MCF 10A (cell line): ENCODE results near the gene RMI1. TPM values are rescaled to one million over a fixed set of nuclear protein-coding genes. Genes with fewer than 3 reads are reported as not detected.
A peak's percentile ranks its signal among the peaks of the same experiment; 100 is the strongest.

Experiments
- BruUV-seq: library from RNA; stranded (reverse); fragments of 400-500 nt; replicated peaks from 2 replicates; lab custom pipeline; 2021; lab: Mats Ljungman, UMichigan
- CTCF ChIA-PET: fragments of 300-600 bp; sonication (Branson Sonifier 250); formaldehyde crosslinking; extraction: SDS; loops from one replicate; lab custom pipeline; 2021; ENCODE audit warnings: antibody characterized with exemption, inconsistent platforms; lab: Yijun Ruan, JAX
- POLR2A ChIA-PET: fragments of 300-600, 350-650 bp; sonication (Branson Sonifier 250); formaldehyde crosslinking; extraction: SDS; loops from one replicate; lab custom pipeline; 2020; ENCODE audit warnings: antibody characterized with exemption, inconsistent platforms; lab: Yijun Ruan, JAX
- DNase-seq: peaks from one replicate; pipeline ENCODE4 v3.0.0-alpha.2; 2018; ENCODE audit not compliant: unreplicated experiment
- H3K27ac Mint-ChIP-seq: one replicate; pipeline ENCODE4 v1.8.0; 2022; ENCODE audit warnings: mild to moderate bottlenecking, low read depth, mixed read lengths; ENCODE audit not compliant: unreplicated experiment
- H3K27me3 Mint-ChIP-seq: one replicate; pipeline ENCODE4 v1.8.0; 2022; ENCODE audit warnings: mixed read lengths; ENCODE audit not compliant: insufficient read depth, unreplicated experiment
- H3K36me3 Mint-ChIP-seq: one replicate; pipeline ENCODE4 v1.8.0; 2022; ENCODE audit warnings: mild to moderate bottlenecking, moderate library complexity, mixed read lengths; ENCODE audit not compliant: insufficient read depth, unreplicated experiment
- H3K4me1 Mint-ChIP-seq: one replicate; pipeline ENCODE4 v1.8.0; 2022; ENCODE audit warnings: mixed read lengths; ENCODE audit not compliant: insufficient read depth, unreplicated experiment
- H3K4me3 Mint-ChIP-seq: one replicate; pipeline ENCODE4 v1.8.0; 2022; ENCODE audit warnings: mild to moderate bottlenecking, moderate library complexity, mixed read lengths; ENCODE audit not compliant: unreplicated experiment
- H3K9me3 Mint-ChIP-seq: one replicate; pipeline ENCODE4 v1.8.0; 2022; ENCODE audit warnings: mixed read lengths; ENCODE audit not compliant: unreplicated experiment
- intact Hi-C: fragments of 100-400 bp; cut with micrococcal nuclease; formaldehyde crosslinking; loops from 2 replicates; pipeline ENCODE4 v1.14.1; 2022
- total RNA-seq: library from RNA; stranded (reverse); gene quantifications from 2 replicates; pipeline ENCODE4 v1.2.3, GENCODE V29; 2022
- TF ChIP-seq, protein P1 (sequence below): fragments of 200-600 bp; IDR thresholded peaks from one replicate; pipeline ENCODE4 v1.8.0; 2022; ENCODE audit warnings: antibody characterized with exemption, mild to moderate bottlenecking; ENCODE audit not compliant: unreplicated experiment

RMI1 gene
- total RNA-seq, 1 experiment from 2014 or later = 11.0 TPM

DNA sequence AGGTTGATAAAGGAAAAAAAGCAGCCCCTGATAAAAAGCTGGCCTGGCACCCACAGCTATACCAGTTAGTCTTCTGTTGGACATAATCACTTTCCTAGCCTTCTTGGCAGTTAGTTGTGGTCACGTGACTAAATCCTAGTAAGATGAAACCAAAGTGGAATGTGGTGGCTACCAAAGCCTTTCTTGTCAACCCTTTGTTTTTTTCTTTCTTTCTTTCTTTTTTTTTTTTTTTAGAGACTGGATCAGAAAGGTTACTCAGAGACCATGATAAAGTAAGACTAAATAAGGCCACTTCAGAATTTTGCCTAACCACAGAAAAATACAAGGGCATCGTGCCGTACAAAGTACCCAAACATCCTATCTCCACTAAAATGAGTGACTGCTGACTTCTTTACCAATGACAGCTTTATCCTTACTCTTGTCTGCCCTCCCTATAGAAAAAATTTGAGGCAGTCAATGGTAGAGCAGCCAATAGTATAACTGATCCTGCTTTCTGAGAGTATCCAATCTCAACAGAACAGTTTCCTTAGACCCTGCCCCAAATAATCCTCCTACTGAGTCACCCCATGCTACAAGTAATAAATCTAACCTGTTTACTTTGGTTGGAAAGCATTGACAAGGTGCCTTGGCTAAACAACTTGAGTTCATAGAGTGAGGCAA lies 45.2 kb upstream of the RMI1 start:
- Mint-ChIP-seq H3K4me1 (peaks cover 52% of the 10 kb centered on the region), H3K27me3 (no peaks in the 10 kb centered on the region), H3K4me3 (peak overlapping the region; percentile 80), H3K9me3 (no peaks in the 10 kb centered on the region), H3K36me3 (no peaks in the 10 kb centered on the region), H3K27ac (peak overlapping the region; percentile 89)
- ChIA-PET POLR2A (interaction anchor here (0.6 to 5.0 kb wide), 11 partner anchors 15 to 1601 kb away, joined by 3 to 79 read pairs (median 5); partner anchors contain the start of genes HNRNPK, KIF27 and RMI1), CTCF (interaction anchor here (0.6 to 4.3 kb wide), 10 partner anchors 15 to 455 kb away, joined by 3 to 64 read pairs (median 3); partner anchors contain the start of gene RMI1)
- TF ChIP-seq, protein P1, sequence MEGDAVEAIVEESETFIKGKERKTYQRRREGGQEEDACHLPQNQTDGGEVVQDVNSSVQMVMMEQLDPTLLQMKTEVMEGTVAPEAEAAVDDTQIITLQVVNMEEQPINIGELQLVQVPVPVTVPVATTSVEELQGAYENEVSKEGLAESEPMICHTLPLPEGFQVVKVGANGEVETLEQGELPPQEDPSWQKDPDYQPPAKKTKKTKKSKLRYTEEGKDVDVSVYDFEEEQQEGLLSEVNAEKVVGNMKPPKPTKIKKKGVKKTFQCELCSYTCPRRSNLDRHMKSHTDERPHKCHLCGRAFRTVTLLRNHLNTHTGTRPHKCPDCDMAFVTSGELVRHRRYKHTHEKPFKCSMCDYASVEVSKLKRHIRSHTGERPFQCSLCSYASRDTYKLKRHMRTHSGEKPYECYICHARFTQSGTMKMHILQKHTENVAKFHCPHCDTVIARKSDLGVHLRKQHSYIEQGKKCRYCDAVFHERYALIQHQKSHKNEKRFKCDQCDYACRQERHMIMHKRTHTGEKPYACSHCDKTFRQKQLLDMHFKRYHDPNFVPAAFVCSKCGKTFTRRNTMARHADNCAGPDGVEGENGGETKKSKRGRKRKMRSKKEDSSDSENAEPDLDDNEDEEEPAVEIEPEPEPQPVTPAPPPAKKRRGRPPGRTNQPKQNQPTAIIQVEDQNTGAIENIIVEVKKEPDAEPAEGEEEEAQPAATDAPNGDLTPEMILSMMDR = no peak
- BruUV-seq = no TSS peak
- DNase-seq = peak; percentile 87
- intact Hi-C loops = loop anchor here (2.0 to 5.0 kb wide), 3 partner anchors 45 to 437 kb away; partner anchors contain the start of genes HNRNPK and RMI1

DNA sequence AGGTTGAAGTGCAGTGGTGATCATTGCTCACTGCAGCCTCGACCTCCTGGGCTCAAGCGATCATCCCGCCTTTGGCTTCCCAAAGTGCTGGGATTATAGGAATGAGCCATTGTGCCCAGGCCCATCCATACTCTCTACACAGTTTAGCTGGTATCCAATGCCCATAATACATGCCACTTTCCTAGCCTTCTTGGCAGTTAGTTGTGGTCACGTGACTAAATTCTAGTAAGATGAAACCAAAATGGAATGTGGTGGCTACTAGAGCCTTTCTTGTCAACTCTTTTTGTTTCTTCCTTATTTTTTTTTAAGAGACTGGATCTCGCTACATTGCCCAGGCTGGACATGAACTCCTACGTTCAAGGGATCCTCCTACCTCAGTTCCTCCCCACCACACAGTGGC lies 44.1 kb upstream of the RMI1 start:
- Mint-ChIP-seq H3K27ac (peak overlapping the region; percentile 89), H3K4me3 (no peak overlapping the region), H3K4me1 (peaks cover 48% of the 10 kb centered on the region), H3K9me3 (no peaks in the 10 kb centered on the region), H3K36me3 (no peaks in the 10 kb centered on the region), H3K27me3 (no peaks in the 10 kb centered on the region)
- ChIA-PET CTCF (interaction anchor here (0.6 to 4.3 kb wide), 11 partner anchors 15 to 1674 kb away, joined by 3 to 64 read pairs (median 5); no protein-coding TSS in a partner anchor), POLR2A (interaction anchor here (1.4 to 5.0 kb wide), 4 partner anchors 15 to 202 kb away, joined by 5 to 61 read pairs (median 13); partner anchors contain the start of genes HNRNPK, KIF27 and RMI1)
- BruUV-seq = no TSS peak
- intact Hi-C loops = loop anchor here (5.0 kb wide), 2 partner anchors 201 to 436 kb away; no protein-coding TSS in a partner anchor
- DNase-seq = peak; percentile 17
- TF ChIP-seq, protein P1 = no peak

DNA sequence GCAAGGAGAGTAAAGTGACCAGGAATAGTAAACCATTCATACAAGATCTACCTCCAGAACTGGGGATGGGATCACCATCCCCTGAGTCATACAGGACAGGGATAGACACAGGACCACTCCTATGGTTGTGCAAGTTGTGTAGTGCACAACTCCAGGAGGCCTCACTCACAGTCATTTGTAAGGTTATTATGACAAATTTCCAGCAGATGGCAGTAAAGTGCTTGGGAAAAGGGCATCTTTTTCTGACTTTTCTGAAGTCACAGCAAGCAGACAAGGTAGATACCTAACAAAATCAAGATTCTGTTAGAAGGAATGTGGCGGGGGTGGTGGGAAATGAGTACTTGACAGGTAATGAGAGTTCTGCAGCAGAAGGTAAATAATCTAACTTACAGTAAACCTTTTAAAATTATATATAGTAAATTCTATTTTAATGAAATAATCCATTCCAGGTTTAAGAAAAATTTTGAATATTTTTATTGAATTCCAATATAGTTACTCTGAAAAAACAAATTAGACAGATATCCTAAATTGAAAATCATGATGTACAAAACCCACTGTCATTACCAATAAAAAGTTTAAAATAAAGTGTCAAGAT lies 42.6 kb upstream of the RMI1 start:
- TF ChIP-seq, protein P1 = peak; percentile 67
- H3K36me3 Mint-ChIP-seq = no peaks in the 10 kb centered on the region
- H3K4me3 Mint-ChIP-seq = no peak overlapping the region
- peaks cover 41% of the 10 kb centered on the region for H3K4me1 Mint-ChIP-seq
- ChIA-PET CTCF (interaction anchor here (0.7 to 4.3 kb wide), 18 partner anchors 13 to 392 kb away, joined by 3 to 64 read pairs (median 4); no protein-coding TSS in a partner anchor), POLR2A (interaction anchor here (0.8 to 5.0 kb wide), 7 partner anchors 16 to 323 kb away, joined by 3 to 61 read pairs (median 5); partner anchors contain the start of genes HNRNPK, KIF27 and RMI1)
- intact Hi-C loops = loop anchor here (1.0 to 5.0 kb wide), 5 partner anchors 199 to 434 kb away; no protein-coding TSS in a partner anchor
- no peaks in the 10 kb centered on the region for H3K9me3 Mint-ChIP-seq
- H3K27me3 Mint-ChIP-seq = no peaks in the 10 kb centered on the region
- peak; percentile 83 for DNase-seq
- no peak overlapping the region for H3K27ac Mint-ChIP-seq
- BruUV-seq = no TSS peak
